Uterus (tissue), 2 donors: ENCODE data around the gene MYH7.

Experiments
- POLR2A ChIP-seq, 2 donors: fragments of 450-650 bp; IDR thresholded peaks; one replicate each; pipeline ENCODE4 v1.6.1; 2016; ENCODE audit warnings: antibody characterized with exemption in 2 of 2, mild to moderate bottlenecking in 1 of 2, moderate library complexity in 1 of 2
- TF ChIP-seq, protein P1 (sequence below), 4 experiments: fragments of 200-600 bp in 2 of 4; fragments of 450-650 bp in 2 of 4; sonication (generic) in 2 of 4; IDR thresholded peaks; one replicate each; pipeline ENCODE4 v1.5.1; 2016 to 2019; ENCODE audit warnings: antibody characterized with exemption in 4 of 4, mild to moderate bottlenecking in 2 of 4, moderate library complexity in 1 of 4

DNA sequence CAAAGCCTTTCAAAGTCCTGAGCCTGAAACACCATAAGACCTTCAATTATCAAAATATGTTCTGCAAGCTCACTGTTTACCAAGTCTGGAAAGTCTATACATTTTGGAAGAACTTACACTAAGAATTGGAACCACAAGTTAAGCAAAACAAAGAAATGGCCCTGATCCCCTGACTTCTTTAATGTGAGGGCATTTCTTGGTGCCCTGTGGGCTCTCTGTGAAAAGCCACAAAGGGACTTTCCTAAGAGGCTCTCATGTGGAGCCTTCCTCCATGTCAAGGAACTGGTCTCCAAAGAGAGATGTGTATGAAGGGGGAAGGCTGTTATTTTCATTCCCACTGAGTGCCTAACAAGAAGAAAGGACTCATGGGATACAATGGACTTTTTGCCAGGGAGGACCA, 13.9 kb downstream of the MYH7 start:
- TF ChIP-seq, protein P1, sequence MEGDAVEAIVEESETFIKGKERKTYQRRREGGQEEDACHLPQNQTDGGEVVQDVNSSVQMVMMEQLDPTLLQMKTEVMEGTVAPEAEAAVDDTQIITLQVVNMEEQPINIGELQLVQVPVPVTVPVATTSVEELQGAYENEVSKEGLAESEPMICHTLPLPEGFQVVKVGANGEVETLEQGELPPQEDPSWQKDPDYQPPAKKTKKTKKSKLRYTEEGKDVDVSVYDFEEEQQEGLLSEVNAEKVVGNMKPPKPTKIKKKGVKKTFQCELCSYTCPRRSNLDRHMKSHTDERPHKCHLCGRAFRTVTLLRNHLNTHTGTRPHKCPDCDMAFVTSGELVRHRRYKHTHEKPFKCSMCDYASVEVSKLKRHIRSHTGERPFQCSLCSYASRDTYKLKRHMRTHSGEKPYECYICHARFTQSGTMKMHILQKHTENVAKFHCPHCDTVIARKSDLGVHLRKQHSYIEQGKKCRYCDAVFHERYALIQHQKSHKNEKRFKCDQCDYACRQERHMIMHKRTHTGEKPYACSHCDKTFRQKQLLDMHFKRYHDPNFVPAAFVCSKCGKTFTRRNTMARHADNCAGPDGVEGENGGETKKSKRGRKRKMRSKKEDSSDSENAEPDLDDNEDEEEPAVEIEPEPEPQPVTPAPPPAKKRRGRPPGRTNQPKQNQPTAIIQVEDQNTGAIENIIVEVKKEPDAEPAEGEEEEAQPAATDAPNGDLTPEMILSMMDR (IDR thresholded peaks at IDR 0.05): no peak
- TF ChIP-seq POLR2A (IDR thresholded peaks at IDR 0.05): no peak
